ENCODE measurements around the gene HMCN2.

The HMCN2 gene

GRCh38 chr9:130290291-130291181 lies 25.0 kb downstream of the HMCN2 start:
- no peak for DNase-seq (ENCODE audit: low spot score)

- DNase-seq (ENCODE audit: low spot score) = no peak
These were observed 25.9 kb downstream of the HMCN2 start for GRCh38 chr9:130291474-130291873.

DNA sequence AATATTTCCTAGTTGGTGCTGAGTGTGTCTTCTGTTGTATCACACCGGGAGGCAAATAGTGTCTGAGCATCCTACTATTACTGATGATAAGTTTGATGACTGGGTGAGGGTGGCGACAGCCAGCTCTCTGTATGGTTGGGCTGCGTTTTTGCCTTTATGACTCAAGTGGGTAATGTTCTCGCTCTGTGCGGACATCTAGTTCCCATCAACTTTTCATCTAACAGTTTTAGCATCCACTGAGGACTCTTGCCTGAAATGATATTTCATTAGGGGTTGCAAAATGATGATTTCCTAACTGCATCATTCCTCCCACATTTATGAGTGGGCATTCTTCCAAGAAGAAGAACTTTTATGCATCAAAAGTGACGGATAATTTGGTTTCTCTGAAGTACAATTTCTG lies 26.5 kb downstream of the HMCN2 start:
- no peak for DNase-seq (ENCODE audit: low spot score)

GRCh38 chr9:130294664-130295063 lies 29.1 kb downstream of the HMCN2 start:
- DNase-seq (ENCODE audit: low spot score) = no peak

- DNase-seq (ENCODE audit: low spot score) = no peak
These were observed 29.9 kb downstream of the HMCN2 start for GRCh38 chr9:130295431-130295830.

- no peak for DNase-seq (ENCODE audit: low spot score)
These were observed 30.6 kb downstream of the HMCN2 start for GRCh38 chr9:130295945-130296782.

GRCh38 chr9:130296783-130297055 lies 31.2 kb downstream of the HMCN2 start:
- no peak for DNase-seq (ENCODE audit: low spot score)

DNA sequence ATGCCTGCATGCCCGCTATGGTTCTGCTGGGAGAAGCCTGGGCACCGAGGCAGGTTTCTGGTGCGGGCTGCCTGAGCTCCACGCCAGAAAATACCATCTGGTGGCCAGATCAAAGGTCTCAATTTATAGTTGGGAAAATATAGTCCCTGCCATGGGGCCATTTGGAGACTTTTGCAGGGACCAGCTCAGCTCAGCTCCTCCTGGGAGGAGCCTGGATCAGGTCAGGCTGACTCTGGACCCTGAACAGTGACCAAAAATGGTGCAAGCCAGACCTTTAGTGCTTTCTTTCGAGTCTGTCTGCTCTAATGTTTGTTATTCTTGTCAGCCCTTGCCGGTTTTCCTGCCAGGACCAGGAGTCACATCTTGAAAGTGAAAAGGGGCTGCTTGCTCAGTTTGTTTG lies 31.8 kb downstream of the HMCN2 start:
- no peak for DNase-seq (ENCODE audit: low spot score)

- DNase-seq (ENCODE audit: low spot score) = no peak
These were observed 33.2 kb downstream of the HMCN2 start for GRCh38 chr9:130298662-130299279.

- no peak for DNase-seq (ENCODE audit: low spot score)
These were observed 34.4 kb downstream of the HMCN2 start for GRCh38 chr9:130299785-130300615.

DNA sequence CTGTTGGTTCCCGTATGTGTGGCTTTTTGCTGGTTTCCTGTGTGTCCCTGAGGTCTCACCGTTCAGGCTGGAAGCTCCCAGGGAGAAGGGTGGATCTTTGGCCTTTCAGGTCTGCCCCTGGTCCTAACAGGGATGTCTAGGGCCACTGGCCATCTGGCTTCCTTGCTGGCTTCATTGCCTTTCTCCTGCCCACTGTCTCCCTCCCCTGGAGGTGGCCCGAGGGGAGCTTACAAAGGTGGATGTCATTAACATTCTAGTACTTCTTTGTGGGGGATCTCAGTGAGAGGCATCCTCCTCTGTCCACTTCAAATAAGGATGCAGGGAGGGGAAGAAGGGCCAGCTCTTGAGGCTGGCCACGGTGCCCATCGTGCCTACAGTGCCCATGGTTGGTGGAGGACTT lies 35.2 kb downstream of the HMCN2 start:
- no peak for DNase-seq (ENCODE audit: low spot score)

GRCh38 chr9:130301483-130302286 lies 36.1 kb downstream of the HMCN2 start:
- DNase-seq (ENCODE audit: low spot score) = no peak

- DNase-seq (ENCODE audit: low spot score) = no peak
These were observed 37.4 kb downstream of the HMCN2 start for GRCh38 chr9:130302785-130303612.

DNA sequence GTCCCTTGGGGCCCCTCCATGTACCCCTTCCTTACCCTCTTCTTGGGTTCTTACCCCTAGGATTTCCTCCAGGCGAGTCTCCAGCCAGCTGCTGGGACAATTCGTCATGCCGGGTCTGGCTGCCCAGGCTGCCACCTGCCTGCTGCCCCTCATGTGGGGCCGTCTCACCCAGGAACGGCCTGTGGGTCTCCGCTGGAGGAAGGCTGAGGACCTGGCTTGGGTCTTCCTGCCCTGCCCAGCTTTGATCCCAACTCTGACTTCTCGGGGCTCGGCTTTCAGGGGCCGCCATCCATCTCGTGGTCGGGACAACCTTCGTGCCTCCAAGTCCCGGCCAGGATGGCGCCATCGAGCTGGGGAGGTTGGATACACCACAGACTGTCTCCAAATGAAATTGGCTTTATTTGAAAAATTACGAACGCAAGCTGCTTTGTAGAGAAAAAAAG lies 38.1 kb downstream of the HMCN2 start:
- DNase-seq (ENCODE audit: low spot score) = no peak

- DNase-seq (ENCODE audit: low spot score) = no peak
These were observed 38.6 kb downstream of the HMCN2 start for GRCh38 chr9:130304116-130304515.

GRCh38 chr9:130304643-130305042 lies 39.1 kb downstream of the HMCN2 start:
- DNase-seq (ENCODE audit: low spot score) = no peak

DNA sequence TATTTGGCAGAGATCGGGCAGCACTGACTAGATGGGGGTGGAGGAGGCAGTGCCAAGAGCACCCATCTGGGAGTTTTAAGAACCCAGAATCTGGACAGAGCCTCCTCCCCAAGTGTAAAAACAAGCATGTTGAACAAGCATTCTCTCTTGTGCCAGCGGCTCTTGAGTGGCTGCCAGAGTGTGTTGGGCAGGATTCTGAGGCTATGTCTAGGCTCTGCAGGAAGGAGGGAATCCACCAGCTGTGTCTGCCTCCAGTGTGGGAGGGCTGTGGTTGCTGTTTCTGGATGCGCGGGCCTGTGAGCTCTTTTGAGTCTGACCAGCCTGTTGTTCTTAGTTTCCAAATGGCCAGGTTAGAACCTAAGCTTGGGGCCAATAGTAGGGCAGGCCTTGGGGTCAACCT lies 39.8 kb downstream of the HMCN2 start:
- DNase-seq (ENCODE audit: low spot score) = no peak

DNA sequence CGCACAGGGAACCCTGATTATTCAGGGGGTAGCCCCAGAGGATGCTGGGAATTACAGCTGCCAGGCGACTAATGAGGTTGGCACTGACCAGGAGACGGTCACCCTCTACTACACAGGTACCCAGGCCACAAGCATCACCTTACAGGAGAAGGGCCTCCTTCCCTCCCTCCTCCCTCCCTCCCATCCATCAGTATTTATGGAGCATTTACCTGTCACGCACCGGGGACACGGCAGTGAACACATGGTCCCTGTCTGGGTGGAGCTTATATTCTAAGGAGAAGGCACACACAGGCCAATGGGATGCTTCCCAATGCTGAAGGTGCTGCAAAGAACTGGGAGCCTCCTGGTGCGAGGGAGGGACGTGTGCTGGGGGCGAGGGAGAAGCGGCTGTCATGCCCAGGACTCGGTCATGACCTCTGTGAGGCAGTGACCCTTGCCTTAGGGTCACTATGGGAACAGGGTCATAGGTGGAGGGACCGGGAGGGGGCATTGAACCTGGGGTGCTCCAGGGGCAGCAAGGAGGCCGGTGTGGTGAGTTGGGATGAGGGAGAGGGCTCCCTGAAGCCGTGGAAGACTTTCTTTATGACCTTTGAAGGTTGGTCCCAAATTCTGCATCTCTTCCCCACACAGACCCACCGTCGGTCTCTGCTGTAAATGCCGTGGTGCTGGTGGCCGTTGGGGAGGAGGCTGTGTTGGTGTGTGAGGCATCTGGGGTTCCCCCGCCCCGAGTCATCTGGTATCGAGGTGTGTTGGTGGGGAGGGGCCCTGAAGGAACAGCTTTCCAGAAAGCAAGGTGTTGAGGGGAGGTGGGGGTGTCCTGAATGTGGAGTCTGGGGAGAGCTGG lies 41.5 kb downstream of the HMCN2 start:
- no peak for DNase-seq (ENCODE audit: low spot score)

DNA sequence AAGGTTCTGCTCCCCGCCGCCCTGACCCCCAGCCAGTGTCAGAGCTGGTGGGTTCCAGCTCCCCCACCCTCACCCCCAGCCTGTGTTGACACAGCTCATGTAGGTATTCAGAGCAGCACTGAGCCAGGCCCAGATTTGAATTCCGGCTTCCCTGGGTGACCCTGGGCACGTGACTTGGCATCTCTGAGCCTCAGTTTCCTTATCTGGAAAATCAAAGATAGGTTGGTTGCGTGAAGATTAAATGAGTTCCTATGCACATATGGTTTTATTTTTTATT lies 42.0 kb downstream of the HMCN2 start:
- no peak for DNase-seq (ENCODE audit: low spot score)
